ENCODE data around the gene IRF4.

Gene IRF4

DNA sequence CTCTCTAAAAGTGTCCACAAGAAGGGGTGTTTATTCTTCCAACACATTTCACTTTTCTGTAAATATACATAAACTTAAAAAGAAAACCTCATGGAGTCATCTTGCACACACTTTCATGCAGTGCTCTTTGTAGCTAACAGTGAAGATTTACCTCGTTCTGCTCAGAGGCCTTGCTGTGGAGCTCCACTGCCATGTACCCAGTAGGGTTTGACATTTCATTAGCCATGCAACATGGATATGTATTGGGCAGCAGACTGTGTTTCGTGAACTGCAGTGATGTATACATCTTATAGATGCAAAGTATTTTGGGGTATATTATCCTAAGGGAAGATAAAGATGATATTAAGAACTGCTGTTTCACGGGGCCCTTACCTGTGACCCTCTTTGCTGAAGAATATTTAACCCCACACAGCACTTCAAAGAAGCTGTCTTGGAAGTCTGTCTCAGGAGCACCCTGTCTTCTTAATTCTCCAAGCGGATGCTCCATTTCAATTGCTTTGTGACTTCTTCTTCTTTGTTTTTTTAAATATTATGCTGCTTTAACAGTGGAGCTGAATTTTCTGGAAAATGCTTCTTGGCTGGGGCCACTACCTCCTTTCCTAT is 17.9 kb downstream of the IRF4 start:
- FAIRE-seq = no peak
- TF ChIP-seq, protein P1, sequence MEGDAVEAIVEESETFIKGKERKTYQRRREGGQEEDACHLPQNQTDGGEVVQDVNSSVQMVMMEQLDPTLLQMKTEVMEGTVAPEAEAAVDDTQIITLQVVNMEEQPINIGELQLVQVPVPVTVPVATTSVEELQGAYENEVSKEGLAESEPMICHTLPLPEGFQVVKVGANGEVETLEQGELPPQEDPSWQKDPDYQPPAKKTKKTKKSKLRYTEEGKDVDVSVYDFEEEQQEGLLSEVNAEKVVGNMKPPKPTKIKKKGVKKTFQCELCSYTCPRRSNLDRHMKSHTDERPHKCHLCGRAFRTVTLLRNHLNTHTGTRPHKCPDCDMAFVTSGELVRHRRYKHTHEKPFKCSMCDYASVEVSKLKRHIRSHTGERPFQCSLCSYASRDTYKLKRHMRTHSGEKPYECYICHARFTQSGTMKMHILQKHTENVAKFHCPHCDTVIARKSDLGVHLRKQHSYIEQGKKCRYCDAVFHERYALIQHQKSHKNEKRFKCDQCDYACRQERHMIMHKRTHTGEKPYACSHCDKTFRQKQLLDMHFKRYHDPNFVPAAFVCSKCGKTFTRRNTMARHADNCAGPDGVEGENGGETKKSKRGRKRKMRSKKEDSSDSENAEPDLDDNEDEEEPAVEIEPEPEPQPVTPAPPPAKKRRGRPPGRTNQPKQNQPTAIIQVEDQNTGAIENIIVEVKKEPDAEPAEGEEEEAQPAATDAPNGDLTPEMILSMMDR (IDR thresholded peaks at IDR 0.05; ENCODE audit: insufficient read depth, missing control alignments) = no peak
- no peak for DNase-seq (ENCODE audit: insufficient read length, low spot score)

GRCh38 chr6:410555-411395 is 19.2 kb downstream of the IRF4 start:
- FAIRE-seq (no peak), DNase-seq (ENCODE audit: insufficient read length, low spot score) (no peak)
- TF ChIP-seq, protein P1 (IDR thresholded peaks at IDR 0.05; ENCODE audit: insufficient read depth, missing control alignments) = no peak

DNA sequence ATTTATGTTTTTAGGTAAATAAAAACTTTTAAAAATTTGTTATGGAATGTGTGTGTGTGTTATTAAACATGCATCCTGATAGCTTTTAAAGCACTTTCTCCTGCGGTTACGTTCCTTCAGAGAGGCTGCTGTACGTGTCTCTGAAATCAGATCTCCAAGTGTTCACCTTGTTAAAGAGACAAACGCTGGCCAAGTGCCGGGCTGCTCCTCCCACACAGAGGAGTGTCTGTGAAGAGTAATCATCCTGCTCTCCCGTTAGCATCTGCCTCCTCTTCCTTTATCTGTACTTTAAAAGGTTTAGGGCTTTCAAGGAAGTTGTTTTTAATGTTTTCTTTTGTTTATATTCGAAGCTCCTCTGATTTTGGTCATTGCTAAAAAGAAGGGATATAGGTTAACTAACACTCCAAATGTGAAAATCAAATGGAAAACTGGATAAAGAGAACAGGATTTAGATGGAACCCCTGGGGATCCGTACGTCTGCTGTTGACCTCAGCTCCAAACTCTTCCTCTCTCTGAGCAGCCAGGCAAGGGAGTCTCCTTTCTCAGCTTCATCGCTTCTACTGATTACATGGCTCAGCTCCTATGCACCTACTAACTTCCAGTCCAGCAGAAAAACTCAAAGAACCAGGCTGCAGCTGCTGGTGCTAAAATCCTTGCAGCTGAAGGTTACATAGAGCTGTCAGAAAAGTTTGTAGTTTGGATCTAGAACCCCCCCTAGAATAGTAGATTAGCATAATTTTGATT is 20.0 kb downstream of the IRF4 start:
- DNase-seq (ENCODE audit: insufficient read length, low spot score) (no peak), FAIRE-seq (no peak)
- TF ChIP-seq, protein P1 (IDR thresholded peaks at IDR 0.05; ENCODE audit: insufficient read depth, missing control alignments) = no peak

DNA sequence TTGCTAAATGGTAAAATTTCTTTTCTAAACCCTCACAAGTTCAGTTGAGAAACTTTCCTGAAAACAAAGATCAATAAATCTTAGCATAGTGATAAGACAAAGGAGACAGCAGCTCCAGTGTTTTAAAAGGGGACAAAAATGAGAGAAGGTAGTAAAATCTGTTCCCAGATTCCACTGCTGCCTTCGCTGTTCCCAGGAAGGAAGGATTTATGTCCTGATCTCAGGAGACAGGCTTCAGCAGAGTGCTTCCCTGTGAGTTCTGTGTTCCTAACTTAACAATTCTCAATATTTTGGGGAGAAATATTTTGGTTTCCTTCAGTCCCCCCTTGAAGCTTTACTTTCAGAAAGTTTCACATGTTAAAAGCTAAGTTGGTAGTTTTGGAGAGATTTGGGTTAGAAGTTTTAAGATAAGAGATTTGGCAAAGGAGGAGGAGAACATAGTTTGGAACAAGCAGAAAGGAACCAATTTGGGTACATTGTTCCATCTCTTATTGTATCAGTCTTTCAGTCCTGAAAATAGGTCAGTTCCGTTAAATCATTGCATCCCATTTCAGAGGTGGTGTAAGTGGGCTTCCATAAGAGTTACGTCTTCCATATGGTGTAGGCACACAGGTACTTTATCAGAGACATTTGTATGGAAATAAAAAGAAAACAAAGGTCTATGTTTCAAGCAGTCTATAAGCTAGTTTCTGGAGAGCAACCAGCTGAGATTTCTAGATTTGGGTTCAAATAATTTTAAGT is 20.8 kb downstream of the IRF4 start:
- TF ChIP-seq, protein P1 (IDR thresholded peaks at IDR 0.05; ENCODE audit: insufficient read depth, missing control alignments) = no peak
- FAIRE-seq (no peak), DNase-seq (ENCODE audit: insufficient read length, low spot score) (no peak)

DNA sequence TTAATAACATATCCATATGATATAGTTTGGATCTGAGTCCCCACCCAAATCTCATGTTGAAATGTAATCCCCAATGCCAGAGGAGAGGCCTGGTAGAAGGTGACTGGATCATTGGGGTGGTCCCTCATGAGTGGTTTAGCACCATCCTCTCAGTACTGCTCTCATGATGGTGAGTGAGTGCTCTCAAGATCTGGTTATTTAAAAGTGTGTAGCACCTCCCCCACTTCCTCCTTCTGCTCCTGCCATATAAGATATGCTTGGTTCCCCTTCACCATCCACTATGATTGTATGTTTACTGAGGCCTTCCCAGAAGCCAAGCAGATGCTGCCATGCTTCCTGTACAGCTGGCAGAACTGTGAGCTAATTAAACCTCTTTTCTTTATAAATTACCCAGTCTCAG is 22.9 kb downstream of the IRF4 start:
- TF ChIP-seq, protein P1 (IDR thresholded peaks at IDR 0.05; ENCODE audit: insufficient read depth, missing control alignments) = no peak
- no peak for DNase-seq (ENCODE audit: insufficient read length, low spot score)
- no peak for FAIRE-seq

DNA sequence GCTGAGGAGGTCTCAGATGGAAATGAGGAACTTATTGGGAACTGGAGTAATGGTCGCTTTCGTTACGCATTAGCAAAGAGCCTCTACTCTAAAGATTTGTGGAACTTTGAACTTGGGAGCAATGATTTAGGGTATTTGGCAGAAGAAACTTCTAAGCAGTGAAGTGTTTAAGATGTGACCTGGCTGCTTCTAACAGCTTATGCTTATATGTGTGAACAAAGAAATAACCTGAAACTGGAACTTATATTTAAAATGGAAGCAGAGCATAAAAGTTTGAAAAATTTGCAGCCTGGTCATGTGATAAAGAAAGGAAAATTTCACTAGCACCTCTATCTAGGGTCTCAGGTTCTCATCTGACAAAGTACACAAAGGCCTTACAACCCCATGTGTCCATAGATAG is 23.5 kb downstream of the IRF4 start:
- FAIRE-seq (no peak), DNase-seq (ENCODE audit: insufficient read length, low spot score) (no peak)
- TF ChIP-seq, protein P1 (IDR thresholded peaks at IDR 0.05; ENCODE audit: insufficient read depth, missing control alignments) = no peak

Measured in D721Med (cell line).